Suprapubic skin (tissue), 4 donors: ENCODE measurements around the gene FGFBP2.

Experiments used
- POLR2A ChIP-seq, 2 donors: fragments of 450-650 bp; IDR thresholded peaks; one replicate each; pipeline ENCODE4 v1.6.1; 2017; ENCODE audit warnings: antibody characterized with exemption in 2 of 2, mild to moderate bottlenecking in 2 of 2, moderate library complexity in 2 of 2
- POLR2AphosphoS5 ChIP-seq, 3 donors: sonication (generic); formaldehyde crosslinking; IDR thresholded peaks; one replicate each; pipeline ENCODE4 v1.6.1; 2017; ENCODE audit warnings: antibody characterized with exemption in 3 of 3
- TF ChIP-seq, protein P1 (sequence below), 2 donors: fragments of 200-600 bp in 1 of 2; fragments of 450-650 bp in 1 of 2; sonication (generic) in 1 of 2; IDR thresholded peaks; one replicate each; pipeline ENCODE4 v1.5.1; 2016 to 2019; ENCODE audit warnings: antibody characterized with exemption in 2 of 2, mild to moderate bottlenecking in 1 of 2, moderate library complexity in 1 of 2

- TF ChIP-seq, protein P1, sequence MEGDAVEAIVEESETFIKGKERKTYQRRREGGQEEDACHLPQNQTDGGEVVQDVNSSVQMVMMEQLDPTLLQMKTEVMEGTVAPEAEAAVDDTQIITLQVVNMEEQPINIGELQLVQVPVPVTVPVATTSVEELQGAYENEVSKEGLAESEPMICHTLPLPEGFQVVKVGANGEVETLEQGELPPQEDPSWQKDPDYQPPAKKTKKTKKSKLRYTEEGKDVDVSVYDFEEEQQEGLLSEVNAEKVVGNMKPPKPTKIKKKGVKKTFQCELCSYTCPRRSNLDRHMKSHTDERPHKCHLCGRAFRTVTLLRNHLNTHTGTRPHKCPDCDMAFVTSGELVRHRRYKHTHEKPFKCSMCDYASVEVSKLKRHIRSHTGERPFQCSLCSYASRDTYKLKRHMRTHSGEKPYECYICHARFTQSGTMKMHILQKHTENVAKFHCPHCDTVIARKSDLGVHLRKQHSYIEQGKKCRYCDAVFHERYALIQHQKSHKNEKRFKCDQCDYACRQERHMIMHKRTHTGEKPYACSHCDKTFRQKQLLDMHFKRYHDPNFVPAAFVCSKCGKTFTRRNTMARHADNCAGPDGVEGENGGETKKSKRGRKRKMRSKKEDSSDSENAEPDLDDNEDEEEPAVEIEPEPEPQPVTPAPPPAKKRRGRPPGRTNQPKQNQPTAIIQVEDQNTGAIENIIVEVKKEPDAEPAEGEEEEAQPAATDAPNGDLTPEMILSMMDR (IDR thresholded peaks at IDR 0.05), result no peak
- TF ChIP-seq POLR2A (IDR thresholded peaks at IDR 0.05), result no peak
- no peak for TF ChIP-seq POLR2AphosphoS5 (IDR thresholded peaks at IDR 0.05)
Measured at GRCh38 chr4:15986907-15987306, 23.9 kb upstream of the FGFBP2 start.
